Neural progenitor cell (in vitro differentiated cells): ENCODE measurements around the gene SLC19A1.

Experiments
- CTCF ChIP-seq: fragments of 200-600 bp; sonication (generic); IDR thresholded peaks from 2 replicates; pipeline ENCODE4 v1.5.1; 2017; ENCODE audit warnings: antibody characterized with exemption, mild to moderate bottlenecking
- EZH2 ChIP-seq: fragments of 200-600 bp; sonication (generic); IDR thresholded peaks from 2 replicates; pipeline ENCODE4 v1.6.1; 2017; ENCODE audit warnings: antibody characterized with exemption, mild to moderate bottlenecking, moderate library complexity
- EZH2phosphoT487 ChIP-seq: fragments of 200-600 bp; sonication (generic); IDR thresholded peaks from 2 replicates; pipeline ENCODE4 v1.6.1; 2017; ENCODE audit warnings: antibody characterized with exemption

- TF ChIP-seq CTCF (no peak), EZH2 (no peak), EZH2phosphoT487 (no peak)
These were observed 66.3 kb downstream of the SLC19A1 start for GRCh38 chr21:45475797-45476570.
